ENCODE measurements around the gene CHCHD6.

- no peak for TF ChIP-seq CTCF (conservative IDR thresholded peaks at IDR 0.05)
- TF ChIP-seq EZH2 (IDR thresholded peaks at IDR 0.05; ENCODE audit: low read depth), result no peak
Observed at GRCh38 chr3:126663750-126664149, 40.3 kb upstream of the CHCHD6 start.

All from PC-9 (cell line).